ENCODE data around the gene SCPEP1. TPM values are rescaled to one million over a fixed set of nuclear protein-coding genes. Genes with fewer than 3 reads are reported as not detected.

Gene SCPEP1
- total RNA-seq, 1 experiment from 2014 or later, result 29.6 TPM

- H3K4ac ChIP-seq (ENCODE audit: low read depth, low read length), result no peak overlapping the region
- H3K36me3 Mint-ChIP-seq (ENCODE audit: insufficient read depth in 1 of 3, low read depth in 3 of 3), result no peaks in the 10 kb centered on the region
- H2AFZ ChIP-seq (ENCODE audit: low read length), result no peak overlapping the region
- no peak overlapping the region for H3K23ac ChIP-seq (ENCODE audit: insufficient read length, low read depth, low read length)
- no peak overlapping the region for H3K27ac Mint-ChIP-seq
- H3K4me2 ChIP-seq (ENCODE audit: insufficient read depth, insufficient read length, low read length), result no peak overlapping the region
- H3K18ac ChIP-seq (ENCODE audit: insufficient read length, low read depth, low read length), result no peak overlapping the region
- H3K4me3 Mint-ChIP-seq, result no peak overlapping the region
- no peaks in the 10 kb centered on the region; a peak in 1 of 5 replicates for H3K9me3 Mint-ChIP-seq
- no peaks in the 10 kb centered on the region for H3K79me1 ChIP-seq (ENCODE audit: insufficient read depth, low read depth, low read length, poor library complexity, severe bottlenecking)
- H3K9ac ChIP-seq (ENCODE audit: extremely low read depth, insufficient read length, low read length), result no peak overlapping the region
- H4K20me1 ChIP-seq (ENCODE audit: control insufficient read depth, insufficient read depth, insufficient read length), result no peaks in the 10 kb centered on the region
- H3K79me2 ChIP-seq (ENCODE audit: insufficient read depth, low read length), result no peaks in the 10 kb centered on the region
- no peak overlapping the region for H3K14ac ChIP-seq (ENCODE audit: insufficient read depth, low read length)
- peaks cover 40 to 47% of the 10 kb centered on the region in 2 experiments for H3K4me1 Mint-ChIP-seq
- no peak overlapping the region for H4K91ac ChIP-seq (ENCODE audit: insufficient read length, low read depth, low read length)
- H3T11ph ChIP-seq (ENCODE audit: low read length), result no peak overlapping the region
- H3K56ac ChIP-seq (ENCODE audit: insufficient read length, low read depth, low read length), result no peak overlapping the region
- H2BK20ac ChIP-seq (ENCODE audit: low read depth, low read length, poor library complexity, severe bottlenecking), result no peak overlapping the region
- no peak overlapping the region for H2BK15ac ChIP-seq (ENCODE audit: low read depth, low read length)
- no peaks in the 10 kb centered on the region for H3K23me2 ChIP-seq (ENCODE audit: insufficient read length, low read depth, low read length, poor library complexity, severe bottlenecking)
- H3K27ac ChIP-seq (ENCODE audit: insufficient read length, low read depth, low read length), result no peak overlapping the region
- H2BK5ac ChIP-seq (ENCODE audit: insufficient read length, low read length), result no peak overlapping the region
- WGBS (ENCODE audit: extremely low coverage, insufficient read length, low lambda C conversion rate), result no CpG with 5 or more reads among the region's 1 CpG
- H3K4me1 ChIP-seq (ENCODE audit: insufficient read depth, low read length), result peaks cover 8% of the 10 kb centered on the region; the same call in 1 of the 2 replicates
- no peak for DNase-seq
- H3K27me3 Mint-ChIP-seq (ENCODE audit: low read depth), result peaks cover 1% of the 10 kb centered on the region
- no peaks in the 10 kb centered on the region for H3K27me3 ChIP-seq (ENCODE audit: insufficient read depth, low read length)
- no peaks in the 10 kb centered on the region for H3K9me3 ChIP-seq (ENCODE audit: control insufficient read depth, low read depth, low read length)
- no peak overlapping the region for H2AK5ac ChIP-seq (ENCODE audit: insufficient read length, low read length)
- TF ChIP-seq CTCF (conservative IDR thresholded peaks at IDR 0.05), result no peak
- H2BK12ac ChIP-seq (ENCODE audit: insufficient read length, low read depth, low read length), result no peak overlapping the region
- no peak overlapping the region for H2BK120ac ChIP-seq (ENCODE audit: low read depth, low read length, poor library complexity, severe bottlenecking)
- no peak overlapping the region for H4K8ac ChIP-seq (replicated peaks; ENCODE audit: insufficient read length, low read depth, low read length)
- H4K5ac ChIP-seq (ENCODE audit: insufficient read length, low read depth, low read length), result no peak overlapping the region
Measured at GRCh38 chr17:57037411-57037810, 59.5 kb downstream of the SCPEP1 start.
